ENCODE results near the gene UBIAD1.

DNA sequence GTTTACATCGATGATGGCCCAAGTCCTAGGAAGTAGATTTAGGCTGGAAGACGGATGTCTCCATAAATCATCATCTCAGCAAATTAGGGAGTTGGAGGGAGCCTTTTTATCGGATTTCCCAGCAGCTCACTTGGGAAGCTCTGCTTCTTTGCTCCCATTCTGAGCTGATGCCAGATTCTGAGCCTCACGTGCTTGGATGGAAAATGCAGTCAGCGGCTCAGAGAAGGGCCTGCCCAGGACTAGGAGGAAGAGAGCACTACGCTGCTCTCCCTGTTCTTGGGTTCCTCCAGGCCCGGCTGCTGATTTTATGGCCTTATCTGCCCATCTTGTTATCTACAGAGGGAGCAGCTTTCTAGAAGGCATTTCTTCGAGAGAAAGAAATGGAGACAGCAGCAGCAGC, 42.0 kb downstream of the UBIAD1 start:
- TF ChIP-seq, protein P1, sequence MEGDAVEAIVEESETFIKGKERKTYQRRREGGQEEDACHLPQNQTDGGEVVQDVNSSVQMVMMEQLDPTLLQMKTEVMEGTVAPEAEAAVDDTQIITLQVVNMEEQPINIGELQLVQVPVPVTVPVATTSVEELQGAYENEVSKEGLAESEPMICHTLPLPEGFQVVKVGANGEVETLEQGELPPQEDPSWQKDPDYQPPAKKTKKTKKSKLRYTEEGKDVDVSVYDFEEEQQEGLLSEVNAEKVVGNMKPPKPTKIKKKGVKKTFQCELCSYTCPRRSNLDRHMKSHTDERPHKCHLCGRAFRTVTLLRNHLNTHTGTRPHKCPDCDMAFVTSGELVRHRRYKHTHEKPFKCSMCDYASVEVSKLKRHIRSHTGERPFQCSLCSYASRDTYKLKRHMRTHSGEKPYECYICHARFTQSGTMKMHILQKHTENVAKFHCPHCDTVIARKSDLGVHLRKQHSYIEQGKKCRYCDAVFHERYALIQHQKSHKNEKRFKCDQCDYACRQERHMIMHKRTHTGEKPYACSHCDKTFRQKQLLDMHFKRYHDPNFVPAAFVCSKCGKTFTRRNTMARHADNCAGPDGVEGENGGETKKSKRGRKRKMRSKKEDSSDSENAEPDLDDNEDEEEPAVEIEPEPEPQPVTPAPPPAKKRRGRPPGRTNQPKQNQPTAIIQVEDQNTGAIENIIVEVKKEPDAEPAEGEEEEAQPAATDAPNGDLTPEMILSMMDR (IDR thresholded peaks at IDR 0.05; ENCODE audit: poor library complexity, severe bottlenecking): no peak
- TF ChIP-seq POLR2AphosphoS5 (IDR thresholded peaks at IDR 0.05): no peak
- TF ChIP-seq RAD21 (conservative IDR thresholded peaks at IDR 0.05): no peak
- TF ChIP-seq EZH2 (IDR thresholded peaks at IDR 0.05; ENCODE audit: borderline replicate concordance, insufficient read depth, low read length, poor library complexity, severe bottlenecking): no peak
- TF ChIP-seq, protein P2, sequence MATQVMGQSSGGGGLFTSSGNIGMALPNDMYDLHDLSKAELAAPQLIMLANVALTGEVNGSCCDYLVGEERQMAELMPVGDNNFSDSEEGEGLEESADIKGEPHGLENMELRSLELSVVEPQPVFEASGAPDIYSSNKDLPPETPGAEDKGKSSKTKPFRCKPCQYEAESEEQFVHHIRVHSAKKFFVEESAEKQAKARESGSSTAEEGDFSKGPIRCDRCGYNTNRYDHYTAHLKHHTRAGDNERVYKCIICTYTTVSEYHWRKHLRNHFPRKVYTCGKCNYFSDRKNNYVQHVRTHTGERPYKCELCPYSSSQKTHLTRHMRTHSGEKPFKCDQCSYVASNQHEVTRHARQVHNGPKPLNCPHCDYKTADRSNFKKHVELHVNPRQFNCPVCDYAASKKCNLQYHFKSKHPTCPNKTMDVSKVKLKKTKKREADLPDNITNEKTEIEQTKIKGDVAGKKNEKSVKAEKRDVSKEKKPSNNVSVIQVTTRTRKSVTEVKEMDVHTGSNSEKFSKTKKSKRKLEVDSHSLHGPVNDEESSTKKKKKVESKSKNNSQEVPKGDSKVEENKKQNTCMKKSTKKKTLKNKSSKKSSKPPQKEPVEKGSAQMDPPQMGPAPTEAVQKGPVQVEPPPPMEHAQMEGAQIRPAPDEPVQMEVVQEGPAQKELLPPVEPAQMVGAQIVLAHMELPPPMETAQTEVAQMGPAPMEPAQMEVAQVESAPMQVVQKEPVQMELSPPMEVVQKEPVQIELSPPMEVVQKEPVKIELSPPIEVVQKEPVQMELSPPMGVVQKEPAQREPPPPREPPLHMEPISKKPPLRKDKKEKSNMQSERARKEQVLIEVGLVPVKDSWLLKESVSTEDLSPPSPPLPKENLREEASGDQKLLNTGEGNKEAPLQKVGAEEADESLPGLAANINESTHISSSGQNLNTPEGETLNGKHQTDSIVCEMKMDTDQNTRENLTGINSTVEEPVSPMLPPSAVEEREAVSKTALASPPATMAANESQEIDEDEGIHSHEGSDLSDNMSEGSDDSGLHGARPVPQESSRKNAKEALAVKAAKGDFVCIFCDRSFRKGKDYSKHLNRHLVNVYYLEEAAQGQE (IDR thresholded peaks at IDR 0.05; ENCODE audit: borderline replicate concordance): no peak
- no peak for TF ChIP-seq MXI1 (conservative IDR thresholded peaks at IDR 0.05; ENCODE audit: poor library complexity, severe bottlenecking)
- no peak for TF ChIP-seq SMC3 (conservative IDR thresholded peaks at IDR 0.05; ENCODE audit: poor library complexity)
- no peak for TF ChIP-seq EP300 (conservative IDR thresholded peaks at IDR 0.05; ENCODE audit: poor library complexity, severe bottlenecking)

Data from neural cell (in vitro differentiated cells).